Endothelial cell of umbilical vein (primary cell): Measurements from ENCODE around the gene CHD9. TPM values are rescaled to one million over a fixed set of nuclear protein-coding genes. Genes with fewer than 3 reads are reported as not detected.

ENCODE experiments used
- Bru-seq: library from RNA; stranded (reverse); fragments of 400-500 nt; gene quantifications from one replicate; lab custom pipeline; 2021; lab: Mats Ljungman, UMichigan
- BruChase-seq, 2 experiments: library from RNA; stranded (reverse); fragments of 400-500 nt; gene quantifications; one replicate each; lab custom pipeline; 2021; lab: Mats Ljungman, UMichigan
- BruUV-seq: library from RNA; stranded (reverse); fragments of 400-500 nt; replicated peaks from 2 replicates; lab custom pipeline; 2021; lab: Mats Ljungman, UMichigan
- CTCF ChIA-PET: fragments of 300-600, 350-600 bp; sonication (Branson Sonifier 250); formaldehyde crosslinking; loops from one replicate; lab custom pipeline; 2021; ENCODE audit warnings: antibody characterized with exemption, inconsistent platforms; lab: Charles Lee
- POLR2A ChIA-PET: fragments of 300-600, 350-600 bp; sonication (Branson Sonifier 250); formaldehyde crosslinking; loops from one replicate; lab custom pipeline; 2021; ENCODE audit warnings: antibody characterized with exemption, inconsistent platforms; lab: Charles Lee
- DNase-seq: peaks from one replicate; pipeline ENCODE4 v3.0.0-alpha.2; 2011; ENCODE audit warnings: low read depth, low spot score
- FAIRE-seq: peaks from 2 replicates; lab custom pipeline; 2011; peaks lifted over from hg19 to GRCh38; lab: Jason Lieb, UNC
- H2AFZ ChIP-seq: 2 replicates; pipeline ENCODE4 v1.6.0; 2012; ENCODE audit warnings: low read depth, low read length, control low read depth, inconsistent platforms
- H3K27ac ChIP-seq: 2 replicates; pipeline ENCODE4 v1.5.1; 2011; ENCODE audit warnings: low read depth, mild to moderate bottlenecking, control low read depth, low read length, moderate library complexity; ENCODE audit not compliant: insufficient read depth
- H3K27me3 ChIP-seq, 2 experiments: 2 replicates each; pipeline versions ENCODE4 v1.6.0 to v1.6.1; 2011; ENCODE audit warnings: low read length in 2 of 2, mixed read lengths in 1 of 2; ENCODE audit not compliant: control insufficient read depth in 2 of 2, insufficient read depth in 2 of 2
- H3K36me3 ChIP-seq, 2 experiments: 2 replicates in 1 of 2; 3 replicates in 1 of 2; pipeline ENCODE4 v1.5.1; 2011; ENCODE audit warnings: low read length in 2 of 2, mild to moderate bottlenecking in 1 of 2, moderate library complexity in 1 of 2; ENCODE audit not compliant: control insufficient read depth in 2 of 2, insufficient read depth in 2 of 2; ENCODE audit errors: extremely low read depth in 1 of 2
- H3K4me1 ChIP-seq: 3 replicates; pipeline ENCODE4 v1.5.1; 2011; ENCODE audit warnings: mild to moderate bottlenecking, low read length; ENCODE audit not compliant: control insufficient read depth, insufficient read depth; ENCODE audit errors: extremely low read depth
- H3K4me2 ChIP-seq: 2 replicates; pipeline ENCODE4 v1.6.1; 2011; ENCODE audit warnings: low read length, control low read depth, mixed read lengths; ENCODE audit not compliant: insufficient read depth
- H3K4me3 ChIP-seq, 3 experiments: fragments of 200-600 bp in 1 of 3; sonication (generic), shearing (Covaris generic) in 1 of 3; replicated peaks in 1 of 3; 2 replicates each; pipeline ENCODE4 v1.5.1; 2011 to 2016; ENCODE audit warnings: control low read depth in 3 of 3, low read length in 3 of 3, mild to moderate bottlenecking in 2 of 3, inconsistent platforms in 1 of 3, low read depth in 1 of 3, moderate library complexity in 1 of 3; ENCODE audit not compliant: insufficient read depth in 1 of 3
- H3K79me2 ChIP-seq: 2 replicates; pipeline ENCODE4 v1.6.0; 2012; ENCODE audit warnings: low read length, inconsistent platforms; ENCODE audit not compliant: control insufficient read depth, insufficient read depth
- H3K9ac ChIP-seq: replicated peaks from 2 replicates; pipeline ENCODE3; 2011; ENCODE audit warnings: low read length, control low read depth; ENCODE audit not compliant: insufficient read depth; ENCODE audit errors: extremely low read depth
- H3K9me1 ChIP-seq: replicated peaks from 3 replicates; pipeline ENCODE4 v1.6.0; 2011; ENCODE audit warnings: mild to moderate bottlenecking, low read length; ENCODE audit not compliant: control insufficient read depth, insufficient read depth; ENCODE audit errors: extremely low read depth
- H3K9me3 ChIP-seq: replicated peaks from 2 replicates; pipeline ENCODE4 v1.5.1; 2012; ENCODE audit warnings: low read length, inconsistent platforms; ENCODE audit not compliant: control insufficient read depth, insufficient read depth
- H4K20me1 ChIP-seq: replicated peaks from 2 replicates; pipeline ENCODE3; 2011; ENCODE audit warnings: mild to moderate bottlenecking, low read length; ENCODE audit not compliant: control insufficient read depth, insufficient read depth; ENCODE audit errors: extremely low read depth
- CTCF ChIP-seq, 2 donors: IDR thresholded peaks; 1 replicate in 1 of 2; 2 replicates in 1 of 2; pipeline ENCODE4 v1.5.1; 2011; ENCODE audit warnings: low read length in 2 of 2, mild to moderate bottlenecking in 2 of 2, moderate library complexity in 2 of 2, control low read depth in 1 of 2, inconsistent platforms in 1 of 2, low read depth in 1 of 2; ENCODE audit not compliant: insufficient read depth in 1 of 2; ENCODE audit errors: extremely low read depth in 1 of 2
- EZH2 ChIP-seq: IDR thresholded peaks from 2 replicates; pipeline ENCODE4 v1.6.1; 2012; ENCODE audit warnings: borderline replicate concordance, low read depth, mild to moderate bottlenecking, moderate library complexity, low read length, inconsistent platforms; ENCODE audit not compliant: severe bottlenecking
- FOS ChIP-seq: IDR thresholded peaks from 2 replicates; pipeline ENCODE4 v1.6.1; 2011; ENCODE audit warnings: mild to moderate bottlenecking, low read length, moderate library complexity, borderline replicate concordance; ENCODE audit not compliant: insufficient read depth
- GATA2 ChIP-seq: IDR thresholded peaks from 2 replicates; pipeline ENCODE4 v1.7.0; 2011; ENCODE audit warnings: low read depth, mild to moderate bottlenecking, moderate library complexity, mixed read lengths, low read length; ENCODE audit not compliant: insufficient read length, insufficient read depth
- JUN ChIP-seq: IDR thresholded peaks from 2 replicates; pipeline ENCODE4 v1.6.1; 2011; ENCODE audit warnings: borderline replicate concordance, low read depth; ENCODE audit not compliant: insufficient read length, insufficient read depth
- MAX ChIP-seq: IDR thresholded peaks from 2 replicates; pipeline ENCODE4 v1.6.1; 2011; ENCODE audit not compliant: insufficient read depth, insufficient read length
- MYC ChIP-seq: IDR thresholded peaks from one replicate; pipeline ENCODE4 v1.6.1; 2011; ENCODE audit warnings: mild to moderate bottlenecking, low read depth, low read length
- POLR2A ChIP-seq: IDR thresholded peaks from 2 replicates; pipeline ENCODE4 v1.6.1; 2012; ENCODE audit warnings: low read depth, mild to moderate bottlenecking, control low read depth, low read length
- POLR2AphosphoS5 ChIP-seq: IDR thresholded peaks from 2 replicates; pipeline ENCODE4 v1.6.1; 2012; ENCODE audit warnings: low read depth, mild to moderate bottlenecking, control low read depth, low read length, moderate library complexity; ENCODE audit not compliant: insufficient read depth
- dilution Hi-C: fragments of 300-500 bp; cut with MboI; formaldehyde crosslinking; loops from one replicate; pipeline ENCODE4 v1.15.0; 2019; ENCODE audit warnings: low sequenced_read_pairs; ENCODE audit not compliant: extremely low pct_ligation_motif_present
- intact Hi-C: fragments of 100-400 bp; cut with micrococcal nuclease; formaldehyde crosslinking; loops from one replicate; pipeline ENCODE4 v1.10.0; 2022
- long read RNA-seq: library from polyadenylated mRNA; stranded (forward); transcript quantifications from one replicate; pipeline ENCODE4 v2.0.0, GENCODE V29; 2021
- polyA minus RNA-seq, 3 experiments: library from RNA; depleted of rRNA, polyadenylated mRNA; stranded (reverse); fragments of >200 nt; gene quantifications; 1 replicate in 1 of 3; 2 replicates in 2 of 3; pipeline ENCODE4 v1.2.3, GENCODE V29; 2011
- polyA plus RNA-seq, 4 experiments: library from polyadenylated mRNA; depleted of rRNA in 3 of 4; stranded (reverse) in 3 of 4; unstranded in 1 of 4; fragments of >200 nt; gene quantifications; 2 replicates each; pipeline versions ENCODE4 v1.2.1 to v1.2.3, GENCODE V29; 2011 to 2012; ENCODE audit warnings: missing spikeins in 1 of 4
- total RNA-seq: library from RNA; stranded (reverse); gene quantifications from 2 replicates; pipeline ENCODE4 v1.2.3, GENCODE V29; 2021

Gene CHD9
- total RNA-seq (59.2 and 62.1 TPM in 2 replicates), polyA plus RNA-seq (8.6 and 9.9 TPM in 2 replicates), polyA minus RNA-seq (96.2 and 101 TPM in 2 replicates), Bru-seq, nascent RNA (percentile 91 among the genes with signal in this experiment), BruChase-seq, experiment 1, labeled RNA remaining after a 6-hour chase (percentile 81 among the genes with signal in this experiment), BruChase-seq, experiment 2, labeled RNA remaining after a 2-hour chase (percentile 87 among the genes with signal in this experiment)
- 10.7 and 11.8 TPM in 2 replicates for polyA plus RNA-seq (2011; cell fraction: cytosol; rRNA removed)
- 54.6 and 64.1 TPM in 2 replicates for polyA plus RNA-seq (2011; cell fraction: nucleus; rRNA removed)
- 21.5 and 28.0 TPM in 2 replicates for polyA plus RNA-seq (2012)
- polyA minus RNA-seq (2011; cell fraction: cytosol; rRNA and poly(A)+ RNA removed): 18.7 TPM
- polyA minus RNA-seq (2011; cell fraction: nucleus; rRNA and poly(A)+ RNA removed): 134 and 216 TPM in 2 replicates
- long read RNA-seq, transcript CHD9-204 (2 exons, 720 nt): minor isoform, 5 of 26 reads
- long read RNA-seq, transcript CHD9-210 (2 exons, 968 nt): major isoform, 8 of 26 reads
- long read RNA-seq, partial matches to known transcripts: 3 of 26 reads
- long read RNA-seq, other reads (novel, unspliced or antisense): 10 of 26 reads

GRCh38 chr16:53054670-53055485 is at the start of gene CHD9:
Gene CHD9, plus strand, starts transcription at chr16:53054991. Its CDS starts 101,099 bp downstream, at chr16:53156090.
- Histone ChIP-seq H3K9me3 (no peaks in the 10 kb centered on the region), H3K9me1 (no peaks in the 10 kb centered on the region), H3K4me2 (peak within 1 kb of the TSS; percentile 96), H3K9ac (peak within 1 kb of the TSS; percentile 62), H3K27ac (peak within 1 kb of the TSS; percentile 75), H3K4me3 (peak within 1 kb of the TSS; percentile 47 to 75 (median 57)), H4K20me1 (no peaks in the 10 kb centered on the region), H3K79me2 (peaks cover 9% of the 10 kb centered on the region), H3K36me3 (no peaks in the 10 kb centered on the region), H2AFZ (peak within 1 kb of the TSS; percentile 87), H3K4me1 (peaks cover 26% of the 10 kb centered on the region), H3K27me3 (no peaks in the 10 kb centered on the region)
- intact Hi-C loops: loop anchor here (1.0 to 10.0 kb wide), 9 partner anchors 36 to 450 kb away; partner anchors contain the start of genes AKTIP and RBL2
- ChIA-PET CTCF (interaction anchor here (0.6 to 5.6 kb wide), 36 partner anchors 17 to 235 kb away, joined by 3 to 62 read pairs (median 6); no protein-coding TSS in a partner anchor), POLR2A (interaction anchor here (0.6 to 3.2 kb wide), 4 partner anchors 36 to 48 kb away, joined by 3 to 11 read pairs (median 4); no protein-coding TSS in a partner anchor)
- TF ChIP-seq EZH2 (no peak), JUN (no peak), POLR2AphosphoS5 (peak; percentile 92), MAX (peak; percentile 80), CTCF (IDR thresholded peaks at IDR 0.05; ENCODE audit: extremely low read depth in 1 of 2, insufficient read depth in 1 of 2, low read depth in 1 of 2, low read length in 2 of 2) (peak; percentile 99), MYC (peak; percentile 80), FOS (no peak), POLR2A (peak; percentile 54), GATA2 (no peak)
- dilution Hi-C loops: no loop called here
- DNase-seq (peak; percentile 87), FAIRE-seq (peak; percentile 90)
- BruUV-seq: no TSS peak
